Measurements from ENCODE around the gene RBM15B. TPM values are rescaled to one million over a fixed set of nuclear protein-coding genes. Genes with fewer than 3 reads are reported as not detected.

RBM15B gene
- total RNA-seq, 1 experiment from 2014 or later, result 61.1 TPM

DNA sequence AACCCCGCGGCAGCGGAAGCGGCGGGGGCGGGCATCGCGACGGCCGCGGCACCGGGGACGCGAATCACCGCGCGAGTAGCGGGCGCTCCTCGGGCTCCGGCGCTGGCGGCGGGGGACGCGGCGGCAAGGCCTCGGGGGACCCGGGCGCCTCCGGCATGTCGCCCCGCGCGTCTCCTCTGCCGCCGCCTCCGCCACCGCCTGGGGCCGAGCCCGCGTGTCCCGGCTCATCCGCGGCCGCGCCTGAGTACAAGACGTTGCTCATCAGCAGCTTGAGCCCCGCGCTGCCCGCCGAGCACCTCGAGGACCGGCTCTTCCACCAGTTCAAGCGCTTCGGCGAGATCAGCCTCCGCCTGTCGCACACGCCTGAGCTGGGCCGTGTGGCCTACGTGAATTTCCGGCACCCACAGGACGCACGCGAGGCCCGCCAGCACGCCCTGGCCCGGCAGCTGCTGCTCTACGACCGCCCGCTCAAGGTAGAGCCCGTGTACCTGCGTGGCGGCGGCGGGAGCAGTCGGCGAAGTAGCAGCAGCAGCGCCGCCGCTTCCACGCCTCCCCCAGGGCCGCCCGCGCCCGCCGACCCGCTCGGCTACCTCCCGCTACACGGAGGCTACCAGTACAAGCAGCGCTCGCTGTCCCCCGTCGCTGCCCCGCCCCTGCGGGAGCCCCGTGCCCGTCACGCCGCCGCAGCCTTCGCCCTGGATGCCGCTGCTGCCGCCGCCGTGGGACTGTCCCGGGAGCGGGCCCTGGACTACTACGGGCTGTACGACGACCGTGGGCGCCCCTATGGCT lies 675 bp downstream of the RBM15B start:
- peaks cover 41 to 56% of the 10 kb centered on the region in 2 experiments for H3K4me1 Mint-ChIP-seq

More for the DNA sequence above, 675 bp downstream of the RBM15B start:
- Histone ChIP-seq H3K18ac (ENCODE audit: insufficient read length, low read depth, low read length) (peak overlapping the region; percentile 49), H3K23ac (ENCODE audit: insufficient read length, low read depth, low read length) (no peak overlapping the region), H4K5ac (ENCODE audit: insufficient read length, low read depth, low read length) (peak overlapping the region; percentile 25), H3K27ac (ENCODE audit: insufficient read length, low read depth, low read length) (no peak overlapping the region), H2BK20ac (ENCODE audit: low read depth, low read length, poor library complexity, severe bottlenecking) (no peak overlapping the region), H3K56ac (ENCODE audit: insufficient read length, low read depth, low read length) (no peak overlapping the region), H2AK5ac (ENCODE audit: insufficient read length, low read length) (no peak overlapping the region), H3K4ac (ENCODE audit: low read depth, low read length) (no peak overlapping the region; the same call in 1 of the 2 replicates), H2AFZ (ENCODE audit: low read length) (no peak overlapping the region), H4K20me1 (ENCODE audit: control insufficient read depth, insufficient read depth, insufficient read length) (no peaks in the 10 kb centered on the region), H3K23me2 (ENCODE audit: insufficient read length, low read depth, low read length, poor library complexity, severe bottlenecking) (no peaks in the 10 kb centered on the region), H2BK15ac (ENCODE audit: low read depth, low read length) (no peak overlapping the region; the same call in 1 of the 2 replicates), H4K8ac (replicated peaks; ENCODE audit: insufficient read length, low read depth, low read length) (no peak overlapping the region), H3K27me3 (ENCODE audit: insufficient read depth, low read length) (no peaks in the 10 kb centered on the region), H3K79me2 (ENCODE audit: insufficient read depth, low read length) (peaks cover 20% of the 10 kb centered on the region; the same call in 1 of the 2 replicates), H3K14ac (ENCODE audit: insufficient read depth, low read length) (peak overlapping the region; percentile 75), H3K4me2 (ENCODE audit: insufficient read depth, insufficient read length, low read length) (peak overlapping the region; percentile 24), H2BK120ac (ENCODE audit: low read depth, low read length, poor library complexity, severe bottlenecking) (no peak overlapping the region), H3K79me1 (ENCODE audit: insufficient read depth, low read depth, low read length, poor library complexity, severe bottlenecking) (peaks cover 11% of the 10 kb centered on the region), H4K91ac (ENCODE audit: insufficient read length, low read depth, low read length) (no peak overlapping the region), H2BK12ac (ENCODE audit: insufficient read length, low read depth, low read length) (no peak overlapping the region), H2BK5ac (ENCODE audit: insufficient read length, low read length) (no peak overlapping the region), H3K9me3 (ENCODE audit: control insufficient read depth, low read depth, low read length) (no peaks in the 10 kb centered on the region), H3T11ph (ENCODE audit: low read length) (no peak overlapping the region), H3K4me1 (ENCODE audit: insufficient read depth, low read length) (0 out of 2 replicates have a peak, but pooled peaks cover under 1% of the 10 kb centered on the region), H3K9ac (ENCODE audit: extremely low read depth, insufficient read length, low read length) (peak overlapping the region; percentile 72)
- DNase-seq, result no peak
- Mint-ChIP-seq H3K9me3 (peaks cover 8 to 9% of the 10 kb centered on the region in 2 experiments; a peak in 4 of 5 replicates), H3K36me3 (ENCODE audit: insufficient read depth in 1 of 3, low read depth in 3 of 3) (peaks cover 64 to 83% (median 77%) of the 10 kb centered on the region in 3 experiments), H3K27ac (peak overlapping the region; percentile 51 to 93 (median 67); a peak in 3 of 7 replicates), H3K4me3 (peak overlapping the region; percentile 80 to 86), H3K27me3 (ENCODE audit: low read depth) (no peaks in the 10 kb centered on the region; the same call in 1 of the 2 replicates)
- no CpG with 5 or more reads among the region's 115 CpGs for WGBS (ENCODE audit: extremely low coverage, insufficient read length, low lambda C conversion rate)
- TF ChIP-seq, protein P1, sequence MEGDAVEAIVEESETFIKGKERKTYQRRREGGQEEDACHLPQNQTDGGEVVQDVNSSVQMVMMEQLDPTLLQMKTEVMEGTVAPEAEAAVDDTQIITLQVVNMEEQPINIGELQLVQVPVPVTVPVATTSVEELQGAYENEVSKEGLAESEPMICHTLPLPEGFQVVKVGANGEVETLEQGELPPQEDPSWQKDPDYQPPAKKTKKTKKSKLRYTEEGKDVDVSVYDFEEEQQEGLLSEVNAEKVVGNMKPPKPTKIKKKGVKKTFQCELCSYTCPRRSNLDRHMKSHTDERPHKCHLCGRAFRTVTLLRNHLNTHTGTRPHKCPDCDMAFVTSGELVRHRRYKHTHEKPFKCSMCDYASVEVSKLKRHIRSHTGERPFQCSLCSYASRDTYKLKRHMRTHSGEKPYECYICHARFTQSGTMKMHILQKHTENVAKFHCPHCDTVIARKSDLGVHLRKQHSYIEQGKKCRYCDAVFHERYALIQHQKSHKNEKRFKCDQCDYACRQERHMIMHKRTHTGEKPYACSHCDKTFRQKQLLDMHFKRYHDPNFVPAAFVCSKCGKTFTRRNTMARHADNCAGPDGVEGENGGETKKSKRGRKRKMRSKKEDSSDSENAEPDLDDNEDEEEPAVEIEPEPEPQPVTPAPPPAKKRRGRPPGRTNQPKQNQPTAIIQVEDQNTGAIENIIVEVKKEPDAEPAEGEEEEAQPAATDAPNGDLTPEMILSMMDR (conservative IDR thresholded peaks at IDR 0.05), result no peak
